Measurements from ENCODE around the gene IL17RC. TPM values are rescaled to one million over a fixed set of nuclear protein-coding genes. Genes with fewer than 3 reads are reported as not detected.

The IL17RC gene
- total RNA-seq, 1 experiment from 2014 or later = 45.0 TPM

GRCh38 chr3:9947025-9947995, 30.4 kb downstream of the IL17RC start:
- no TSS peak for BruUV-seq (replicated peaks)
- Histone ChIP-seq H3F3A (ENCODE audit: insufficient read depth, low read depth) (peaks cover 17% of the 10 kb centered on the region; the same call in 1 of the 2 replicates), H3K36me3 (ENCODE audit: low read depth) (no peaks in the 10 kb centered on the region), H3K4me1 (replicated peaks; ENCODE audit: insufficient read depth) (peaks cover 6% of the 10 kb centered on the region), H3K4me2 (peak overlapping the region; percentile 88), H3K4me3 (peak overlapping the region; percentile 72), H3K9me3 (ENCODE audit: insufficient read depth, low read depth) (no peaks in the 10 kb centered on the region), H2AFZ (peak overlapping the region; percentile 98), H3K27me3 (ENCODE audit: insufficient read depth, low read depth) (no peaks in the 10 kb centered on the region), H3K79me2 (ENCODE audit: low read depth) (peaks cover 6% of the 10 kb centered on the region; the same call in 1 of the 2 replicates), H3K27ac (no peak overlapping the region), H4K20me1 (ENCODE audit: insufficient read depth) (no peaks in the 10 kb centered on the region), H3K9me2 (ENCODE audit: insufficient read depth) (no peaks in the 10 kb centered on the region)
- POLR2A ChIA-PET (ENCODE audit: unreplicated experiment) = interaction anchor here (0.5 to 0.9 kb wide), 3 partner anchors 30 to 194 kb away, joined by 3 to 7 read pairs (median 3); partner anchors contain the start of gene VHL
- peak; percentile 55; the same call in 1 of the 2 replicates for TF ChIP-seq CTCF (conservative IDR thresholded peaks at IDR 0.05)
- no peak for TF ChIP-seq EZH2 (IDR thresholded peaks at IDR 0.05; ENCODE audit: low read depth)
- CTCF ChIA-PET = interaction anchor here (0.9 to 1.3 kb wide), 4 partner anchors 14 to 99 kb away, joined by 3 to 4 read pairs (median 3); partner anchors contain the start of gene CRELD1
- peak; percentile 72 to 87 for DNase-seq
- intact Hi-C loops (cut with micrococcal nuclease; ENCODE audit: unreplicated experiment) = loop anchor here (1.0 to 10.0 kb wide), 6 partner anchors 29 to 233 kb away; partner anchors contain the start of genes FANCD2 and TTLL3

DNA sequence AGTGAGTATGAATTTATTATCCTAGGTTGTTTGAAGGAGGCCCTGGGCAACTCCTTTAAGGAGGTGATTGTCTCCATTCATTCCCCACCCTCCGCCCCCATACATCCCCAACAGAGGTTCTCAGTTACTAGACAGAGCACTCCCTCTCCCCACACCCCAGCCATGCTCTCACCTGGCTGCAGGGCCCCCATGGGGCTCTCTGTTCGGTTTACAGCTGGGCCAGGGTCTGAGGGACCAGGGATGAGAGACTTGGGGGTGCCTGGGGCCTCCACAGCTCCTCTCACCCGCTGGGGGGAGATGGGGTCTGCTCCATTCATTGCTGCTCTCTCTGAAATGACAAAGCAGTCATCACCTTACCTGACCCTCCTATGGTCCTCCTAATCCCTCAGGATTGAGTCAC, 31.7 kb downstream of the IL17RC start:
- no peak overlapping the region for H3K4me3 ChIP-seq
- H3K4me2 ChIP-seq = no peak overlapping the region; the same call in 1 of the 2 replicates
- H3K36me3 ChIP-seq (ENCODE audit: low read depth) = no peaks in the 10 kb centered on the region
- no peaks in the 10 kb centered on the region for H4K20me1 ChIP-seq (ENCODE audit: insufficient read depth)
- H2AFZ ChIP-seq = no peak overlapping the region
- peaks cover 6% of the 10 kb centered on the region for H3K4me1 ChIP-seq (replicated peaks; ENCODE audit: insufficient read depth)
- H3K27ac ChIP-seq = no peak overlapping the region
- CTCF ChIA-PET = no interaction called here
- DNase-seq = no peak
- BruUV-seq (replicated peaks) = no TSS peak
- peaks cover 6% of the 10 kb centered on the region; the same call in 1 of the 2 replicates for H3K79me2 ChIP-seq (ENCODE audit: low read depth)
- intact Hi-C loops (cut with micrococcal nuclease; ENCODE audit: unreplicated experiment) = loop anchor here (5.0 to 10.0 kb wide), 2 partner anchors 121 to 234 kb away; no protein-coding TSS in a partner anchor
- POLR2A ChIA-PET (ENCODE audit: unreplicated experiment) = no interaction called here
- H3K9me3 ChIP-seq (ENCODE audit: insufficient read depth, low read depth) = no peaks in the 10 kb centered on the region
- peaks cover 12% of the 10 kb centered on the region; the same call in 1 of the 2 replicates for H3F3A ChIP-seq (ENCODE audit: insufficient read depth, low read depth)
- TF ChIP-seq CTCF (conservative IDR thresholded peaks at IDR 0.05) = no peak
- TF ChIP-seq EZH2 (IDR thresholded peaks at IDR 0.05; ENCODE audit: low read depth) = no peak
- H3K9me2 ChIP-seq (ENCODE audit: insufficient read depth) = no peaks in the 10 kb centered on the region
- H3K27me3 ChIP-seq (ENCODE audit: insufficient read depth, low read depth) = no peaks in the 10 kb centered on the region

- peaks cover 6% of the 10 kb centered on the region; the same call in 1 of the 2 replicates for H3K79me2 ChIP-seq (ENCODE audit: low read depth)
- no peaks in the 10 kb centered on the region for H3K27me3 ChIP-seq (ENCODE audit: insufficient read depth, low read depth)
- no peak overlapping the region for H3K27ac ChIP-seq
- no peak for TF ChIP-seq CTCF (conservative IDR thresholded peaks at IDR 0.05)
- TF ChIP-seq EZH2 (IDR thresholded peaks at IDR 0.05; ENCODE audit: low read depth) = no peak
- H3K4me1 ChIP-seq (replicated peaks; ENCODE audit: insufficient read depth) = peaks cover 6% of the 10 kb centered on the region
- no peak overlapping the region for H3K4me2 ChIP-seq
- no peak overlapping the region for H3K4me3 ChIP-seq
- peaks cover 6% of the 10 kb centered on the region; the same call in 1 of the 2 replicates for H3F3A ChIP-seq (ENCODE audit: insufficient read depth, low read depth)
- no peak for DNase-seq
- H3K9me2 ChIP-seq (ENCODE audit: insufficient read depth) = no peaks in the 10 kb centered on the region
- H3K9me3 ChIP-seq (ENCODE audit: insufficient read depth, low read depth) = no peaks in the 10 kb centered on the region
- H3K36me3 ChIP-seq (ENCODE audit: low read depth) = no peaks in the 10 kb centered on the region
- H2AFZ ChIP-seq = no peak overlapping the region
- BruUV-seq (replicated peaks) = no TSS peak
- CTCF ChIA-PET = interaction anchor here (0.5 kb wide), 1 partner anchor 10 kb away, joined by 6 read pairs; no protein-coding TSS in a partner anchor
- POLR2A ChIA-PET (ENCODE audit: unreplicated experiment) = no interaction called here
- intact Hi-C loops (cut with micrococcal nuclease; ENCODE audit: unreplicated experiment) = loop anchor here (5.0 to 10.0 kb wide), 2 partner anchors 122 to 234 kb away; no protein-coding TSS in a partner anchor
- H4K20me1 ChIP-seq (ENCODE audit: insufficient read depth) = no peaks in the 10 kb centered on the region
These were observed 32.2 kb downstream of the IL17RC start for GRCh38 chr3:9949115-9949514.

All from PC-9 (cell line).